LNCaP clone FGC (cell line): ENCODE data around the gene B4GALT1.

Experiments
- DNase-seq: peaks from one replicate; pipeline ENCODE4 v3.0.0-alpha.2; 2011; ENCODE audit warnings: low read depth
- H3K4me3 ChIP-seq: 2 replicates; pipeline ENCODE4 v1.5.1; 2011; ENCODE audit warnings: mild to moderate bottlenecking, low read depth, low read length, control low read depth
- TF ChIP-seq, protein P1 (sequence below): IDR thresholded peaks from 2 replicates; pipeline ENCODE4 v1.5.1; 2012; ENCODE audit warnings: mild to moderate bottlenecking; ENCODE audit not compliant: control insufficient read depth, insufficient read depth; ENCODE audit errors: extremely low read depth

B4GALT1 gene

GRCh38 chr9:33172256-33173238 lies 5.4 kb upstream of the B4GALT1 start:
- H3K4me3 ChIP-seq, result no peak overlapping the region
- TF ChIP-seq, protein P1, sequence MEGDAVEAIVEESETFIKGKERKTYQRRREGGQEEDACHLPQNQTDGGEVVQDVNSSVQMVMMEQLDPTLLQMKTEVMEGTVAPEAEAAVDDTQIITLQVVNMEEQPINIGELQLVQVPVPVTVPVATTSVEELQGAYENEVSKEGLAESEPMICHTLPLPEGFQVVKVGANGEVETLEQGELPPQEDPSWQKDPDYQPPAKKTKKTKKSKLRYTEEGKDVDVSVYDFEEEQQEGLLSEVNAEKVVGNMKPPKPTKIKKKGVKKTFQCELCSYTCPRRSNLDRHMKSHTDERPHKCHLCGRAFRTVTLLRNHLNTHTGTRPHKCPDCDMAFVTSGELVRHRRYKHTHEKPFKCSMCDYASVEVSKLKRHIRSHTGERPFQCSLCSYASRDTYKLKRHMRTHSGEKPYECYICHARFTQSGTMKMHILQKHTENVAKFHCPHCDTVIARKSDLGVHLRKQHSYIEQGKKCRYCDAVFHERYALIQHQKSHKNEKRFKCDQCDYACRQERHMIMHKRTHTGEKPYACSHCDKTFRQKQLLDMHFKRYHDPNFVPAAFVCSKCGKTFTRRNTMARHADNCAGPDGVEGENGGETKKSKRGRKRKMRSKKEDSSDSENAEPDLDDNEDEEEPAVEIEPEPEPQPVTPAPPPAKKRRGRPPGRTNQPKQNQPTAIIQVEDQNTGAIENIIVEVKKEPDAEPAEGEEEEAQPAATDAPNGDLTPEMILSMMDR, result no peak
- DNase-seq, result no peak

GRCh38 chr9:33170464-33171415 lies 3.6 kb upstream of the B4GALT1 start:
- TF ChIP-seq, protein P1, result peak; percentile 73
- peak; percentile 28 for DNase-seq
- no peak overlapping the region for H3K4me3 ChIP-seq

DNA sequence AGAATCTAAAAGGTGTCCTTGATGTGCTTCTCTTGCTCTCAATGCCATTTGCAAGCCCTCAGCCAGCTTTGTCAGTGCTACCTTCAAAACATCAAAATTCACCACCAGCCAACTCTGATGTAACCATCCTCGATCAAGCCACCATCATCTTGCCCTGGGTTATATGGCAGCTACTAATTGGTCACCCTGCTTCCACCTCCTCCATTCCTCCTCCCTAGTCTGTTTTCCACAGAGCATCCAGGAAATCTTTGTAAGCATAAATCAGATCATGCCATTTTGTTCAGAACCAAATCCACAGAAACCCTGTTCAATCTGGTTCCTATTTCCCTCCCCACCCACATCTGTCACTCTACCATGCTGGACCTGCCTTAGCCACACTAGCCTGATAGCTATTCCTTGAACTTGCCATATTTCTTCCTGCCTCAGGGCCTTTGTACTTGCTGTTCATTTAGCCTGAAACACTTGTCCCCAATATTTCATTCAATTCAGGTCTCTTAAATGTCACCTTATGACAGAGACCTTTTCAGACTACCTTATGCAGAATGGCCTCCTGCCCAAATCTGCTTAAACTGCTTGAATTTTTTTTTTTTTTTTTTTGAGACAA lies 1.9 kb upstream of the B4GALT1 start:
- TF ChIP-seq, protein P1, result no peak
- H3K4me3 ChIP-seq, result no peak overlapping the region
- no peak for DNase-seq

- no peak for DNase-seq
- H3K4me3 ChIP-seq, result peak overlapping the region; percentile 64
- TF ChIP-seq, protein P1, result no peak
These were observed 881 bp upstream of the B4GALT1 start for GRCh38 chr9:33167972-33168461.

- DNase-seq, result no peak
- peak overlapping the region; percentile 64 for H3K4me3 ChIP-seq
- TF ChIP-seq, protein P1, result no peak
These were observed 679 bp downstream of the B4GALT1 start for GRCh38 chr9:33166231-33167083.
